ENCODE results near the gene ITSN1. TPM values are rescaled to one million over a fixed set of nuclear protein-coding genes. Genes with fewer than 3 reads are reported as not detected.
"Not testable (repeated sequence)": the region's sequence is repeated elsewhere in the genome, so short reads cannot be mapped to it uniquely, and the experiment has no call there.

The ITSN1 gene
- total RNA-seq, 1 donor from 2014 or later: 57.3 TPM

GRCh38 chr21:33651965-33652680 is 9.8 kb downstream of the ITSN1 start:
- no peak for DNase-seq

DNA sequence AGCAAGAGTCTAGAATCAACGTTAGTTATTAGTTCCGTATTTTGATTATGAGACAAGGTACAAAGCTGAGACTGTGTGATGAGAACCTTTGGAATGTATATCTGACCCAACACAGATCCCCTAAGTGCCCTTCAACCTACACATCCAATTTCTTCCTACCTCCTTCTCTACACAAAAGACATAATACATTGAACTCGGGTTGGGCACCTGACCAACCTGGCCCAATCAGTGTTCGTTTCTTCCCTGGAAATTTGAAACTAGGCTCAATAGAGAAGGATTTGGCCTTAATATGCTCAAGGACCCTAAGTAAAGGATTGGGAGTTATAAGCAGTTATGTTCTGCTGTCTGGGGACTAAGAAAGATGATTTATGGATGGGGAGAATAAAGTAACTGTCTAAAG is 12.1 kb downstream of the ITSN1 start:
- no peak for DNase-seq

DNA sequence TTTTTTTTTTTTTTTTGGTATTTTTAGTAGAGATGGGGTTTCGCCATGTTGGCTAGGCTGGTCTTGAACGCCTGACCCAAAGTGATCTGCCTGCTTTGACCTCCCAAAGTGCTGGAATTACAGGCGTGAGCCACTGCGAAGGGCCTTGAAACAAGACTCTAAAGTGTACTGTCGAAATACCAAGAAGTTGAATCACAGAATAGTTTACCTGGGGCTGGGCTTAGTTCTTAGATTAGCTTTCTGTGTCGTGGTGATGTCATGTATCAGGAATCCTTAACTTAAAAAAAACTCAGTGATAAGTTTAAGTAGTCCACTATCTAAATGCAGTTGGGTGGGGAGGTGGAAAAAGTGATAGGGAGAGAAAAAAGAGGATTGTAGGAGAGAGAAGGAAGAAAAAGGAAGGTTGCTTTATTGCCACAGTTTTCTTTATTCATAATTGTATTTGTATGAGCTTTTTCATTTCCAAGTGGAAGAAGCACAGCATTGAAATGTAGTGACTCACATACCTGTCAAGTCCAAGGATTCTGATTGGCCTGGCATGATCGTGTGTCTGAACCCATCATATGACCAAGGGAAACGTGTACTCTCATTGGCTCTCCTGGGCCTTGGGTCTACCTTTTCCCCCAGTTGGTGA is 13.4 kb downstream of the ITSN1 start:
- DNase-seq: peak; percentile 91

- peak; percentile 83 for DNase-seq
Observed at GRCh38 chr21:33657124-33657820, 15.0 kb downstream of the ITSN1 start.

GRCh38 chr21:33658919-33659567 is 16.7 kb downstream of the ITSN1 start:
- DNase-seq: no peak

DNA sequence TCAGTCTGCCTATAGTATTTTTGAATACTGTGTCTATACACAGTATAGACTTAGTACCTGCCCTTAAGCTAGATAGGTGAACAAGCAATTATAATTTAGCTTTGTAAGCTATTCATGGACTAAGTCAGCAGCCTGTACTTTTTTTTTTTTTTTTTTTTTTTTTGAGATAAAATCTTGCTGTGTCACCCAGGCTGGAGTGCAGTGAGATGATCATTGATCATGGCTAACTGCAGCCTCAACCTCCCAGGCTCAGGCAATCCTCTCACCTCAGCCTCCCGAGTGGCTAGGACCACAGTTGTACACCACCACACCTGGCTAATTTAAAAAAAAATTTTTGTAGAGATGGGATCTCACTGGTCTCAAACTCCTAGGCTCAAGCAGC is 17.3 kb downstream of the ITSN1 start:
- no peak for DNase-seq

- DNase-seq: no peak
Observed at GRCh38 chr21:33660406-33660805, 18.1 kb downstream of the ITSN1 start.

DNA sequence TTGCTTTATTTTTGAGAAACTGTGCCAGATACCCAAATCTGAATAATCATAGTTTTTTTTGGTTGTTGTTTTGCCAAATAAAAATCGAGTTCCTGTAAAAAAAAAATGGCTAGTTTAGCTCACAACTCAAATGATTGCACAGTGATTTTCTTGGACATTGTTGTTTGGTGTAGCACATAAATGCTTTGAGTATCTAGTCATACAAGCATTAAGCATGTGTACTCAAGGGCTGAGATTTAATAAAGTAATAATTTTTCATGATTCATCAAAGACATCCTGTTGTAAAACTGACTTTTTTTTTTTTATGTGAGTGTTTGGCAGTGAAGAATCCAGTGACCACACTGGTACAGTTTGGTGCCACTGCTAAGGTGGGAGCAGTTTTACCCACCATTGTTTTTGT is 18.8 kb downstream of the ITSN1 start:
- peak; percentile 33 for DNase-seq

GRCh38 chr21:33662046-33662445 is 19.7 kb downstream of the ITSN1 start:
- DNase-seq: no peak

DNA sequence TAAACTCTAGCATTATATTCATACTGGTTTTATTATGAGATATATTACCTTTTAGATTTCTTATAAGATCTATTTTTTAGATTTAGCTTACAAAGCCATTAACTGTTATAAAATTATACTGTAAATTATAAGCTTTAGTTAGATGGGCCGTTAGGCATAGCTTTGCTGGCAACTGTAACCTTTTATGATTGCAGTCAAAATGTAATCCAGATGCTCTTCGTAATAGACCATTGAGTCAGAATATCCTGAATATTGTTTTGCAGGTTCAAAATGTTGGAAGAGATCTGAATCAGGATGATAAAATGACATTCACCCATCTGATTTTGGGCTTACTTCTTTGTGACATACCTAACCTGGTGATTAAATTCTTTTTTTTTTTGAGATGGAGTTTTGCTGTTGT is 20.9 kb downstream of the ITSN1 start:
- DNase-seq: no peak

- DNase-seq: no peak
Observed at GRCh38 chr21:33664135-33664534, 21.8 kb downstream of the ITSN1 start.

DNA sequence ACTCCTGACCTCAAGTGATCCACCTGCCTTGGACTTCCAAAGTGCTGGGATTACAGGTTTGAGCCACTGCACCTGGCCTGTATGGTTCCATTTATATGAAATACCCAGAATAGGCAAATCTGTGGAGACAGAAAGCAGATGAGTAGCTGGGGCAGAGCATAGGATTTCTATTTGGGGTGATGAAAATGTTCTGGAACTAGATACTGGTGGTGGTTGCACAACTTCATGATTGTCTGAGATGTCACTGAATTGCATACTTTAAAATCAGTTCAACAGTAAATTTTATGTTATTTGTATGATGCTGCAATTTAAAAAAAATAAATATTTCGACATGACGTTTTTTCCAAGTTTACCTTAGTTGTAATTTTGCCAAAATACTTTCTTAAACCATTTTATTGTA is 23.9 kb downstream of the ITSN1 start:
- DNase-seq: no peak

GRCh38 chr21:33667636-33668035 is 25.3 kb downstream of the ITSN1 start:
- DNase-seq: no peak

GRCh38 chr21:33668180-33668579 is 25.9 kb downstream of the ITSN1 start:
- DNase-seq: no peak

GRCh38 chr21:33668620-33669019 is 26.3 kb downstream of the ITSN1 start:
- no peak for DNase-seq

- DNase-seq: no peak
Observed at GRCh38 chr21:33670076-33670978, 28.0 kb downstream of the ITSN1 start.

DNA sequence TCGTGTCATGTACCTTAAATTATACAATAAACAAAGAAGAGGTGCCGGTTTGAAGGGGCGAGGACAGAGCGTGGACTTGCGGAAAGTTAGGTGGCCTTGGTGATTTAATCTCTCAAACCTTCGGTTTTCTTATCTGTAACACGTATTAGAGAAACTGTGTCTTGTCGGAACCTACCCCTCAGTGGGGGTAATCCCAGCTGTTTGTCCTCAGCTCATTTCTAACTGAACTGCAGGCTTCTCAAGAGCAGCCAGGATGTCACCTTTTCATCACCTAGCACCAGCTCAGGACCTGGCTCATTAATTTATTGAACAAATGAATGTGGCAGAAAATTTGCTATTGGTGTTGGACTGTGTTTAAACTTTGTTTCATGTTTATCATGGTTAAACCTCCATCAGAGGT is 31.2 kb downstream of the ITSN1 start:
- no peak for DNase-seq

DNA sequence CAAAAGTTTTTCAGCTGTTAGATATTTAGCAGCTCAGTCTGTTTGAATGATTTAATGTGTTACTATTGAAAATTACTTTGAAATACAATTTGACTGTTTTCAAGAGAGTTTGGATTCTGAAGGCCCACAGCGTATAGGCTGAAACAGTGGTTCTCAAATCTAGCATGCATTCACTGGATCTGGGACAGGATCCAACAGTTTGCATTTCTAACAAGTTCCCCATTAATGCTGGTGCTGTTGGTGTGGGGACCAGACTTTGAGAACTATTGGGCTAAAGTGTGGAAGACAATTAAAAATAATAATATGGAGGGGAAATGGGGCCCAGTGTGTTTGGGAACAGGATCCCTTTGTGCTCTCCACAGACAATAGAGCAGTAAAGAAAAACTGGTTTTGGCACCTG is 31.9 kb downstream of the ITSN1 start:
- DNase-seq: no peak

DNA sequence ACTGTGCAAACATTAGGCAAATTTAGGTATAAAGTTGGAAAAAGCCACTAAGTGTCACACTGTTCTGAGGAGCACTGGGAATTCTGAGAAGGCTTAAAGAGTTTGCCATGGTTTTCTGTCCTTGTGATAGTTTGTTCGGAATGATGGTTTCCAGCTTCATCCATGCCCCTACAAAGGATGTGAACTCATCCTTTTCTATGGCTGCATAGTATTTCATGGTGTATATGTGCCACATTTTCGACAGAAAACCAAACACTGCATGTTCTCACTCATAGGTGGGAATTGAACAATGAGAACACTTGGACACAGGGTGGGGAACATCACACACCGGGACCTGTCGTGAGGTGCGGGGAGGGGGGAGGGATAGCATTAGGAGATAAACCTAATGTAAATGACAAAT is 34.4 kb downstream of the ITSN1 start:
- DNase-seq: not testable (repeated sequence)

GRCh38 chr21:33677450-33677849 is 35.1 kb downstream of the ITSN1 start:
- DNase-seq: no peak

DNA sequence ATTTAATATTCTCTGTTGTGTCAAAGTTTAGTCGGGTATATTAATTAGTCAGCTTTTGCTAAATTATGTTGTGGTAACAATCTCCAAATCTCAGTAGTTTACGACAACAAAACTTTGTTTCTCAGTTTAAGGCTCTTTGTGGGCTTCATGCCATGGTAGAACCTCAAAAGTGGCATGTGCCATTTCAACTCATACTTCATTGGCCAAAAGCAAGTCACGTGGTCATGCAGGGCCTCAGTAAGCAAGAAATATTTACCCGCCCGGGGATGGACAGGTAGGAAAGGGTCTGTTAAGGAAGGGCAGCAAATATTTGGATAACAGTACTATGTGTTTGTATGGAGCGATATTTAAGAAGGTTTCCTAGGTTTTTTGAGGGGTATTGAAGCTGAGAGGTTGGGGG is 38.6 kb downstream of the ITSN1 start:
- no peak for DNase-seq

DNA sequence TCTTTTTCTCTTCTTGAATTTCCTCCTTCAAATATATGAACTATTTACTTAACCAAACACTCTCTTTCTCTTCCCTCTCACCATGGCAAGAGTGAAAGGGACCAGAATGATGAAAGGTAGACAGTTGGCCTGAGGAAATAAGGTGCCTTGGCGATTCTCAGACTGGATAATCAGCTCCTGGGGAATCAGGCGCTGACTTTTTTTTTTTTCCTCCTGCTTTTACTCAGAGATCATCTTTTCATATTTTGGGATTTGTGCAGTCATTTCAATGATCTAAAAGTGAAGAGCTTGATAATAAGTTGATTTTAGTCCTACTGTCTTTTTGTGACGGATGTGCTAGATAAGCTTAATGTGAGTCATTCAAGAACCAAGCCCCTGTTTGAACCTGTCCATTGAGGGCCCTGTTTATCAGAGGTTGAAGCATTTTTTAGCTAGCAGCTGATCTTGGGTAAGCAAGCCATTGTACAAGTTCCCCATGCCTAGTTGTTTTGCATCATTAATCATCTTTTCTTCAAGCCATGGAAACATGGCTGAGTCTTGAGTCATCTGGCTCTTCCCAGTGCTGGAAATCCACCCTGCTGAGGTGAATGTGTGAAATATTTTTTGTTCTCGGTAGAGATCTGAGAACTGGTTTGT is 40.8 kb downstream of the ITSN1 start:
- DNase-seq: peak; percentile 87

Data from dermis blood vessel endothelial cell (primary cell).